Measurements from ENCODE around the gene KHDC4. TPM values are rescaled to one million over a fixed set of nuclear protein-coding genes. Genes with fewer than 3 reads are reported as not detected.

The KHDC4 gene
- total and polyA plus RNA-seq, 9 of the 15 experiments (the other 6 are each of a cell fraction or from before 2014, with no cell fraction given): 12.1 to 185 (median 65.6) TPM

GRCh38 chr1:155978973-155979429, 44.8 kb upstream of the KHDC4 start (continued):
- TF ChIP-seq FOXK1 (CRISPR knock-in tag; IDR thresholded peaks at IDR 0.05; ENCODE audit: borderline replicate concordance): no peak
- TF ChIP-seq, protein P1, sequence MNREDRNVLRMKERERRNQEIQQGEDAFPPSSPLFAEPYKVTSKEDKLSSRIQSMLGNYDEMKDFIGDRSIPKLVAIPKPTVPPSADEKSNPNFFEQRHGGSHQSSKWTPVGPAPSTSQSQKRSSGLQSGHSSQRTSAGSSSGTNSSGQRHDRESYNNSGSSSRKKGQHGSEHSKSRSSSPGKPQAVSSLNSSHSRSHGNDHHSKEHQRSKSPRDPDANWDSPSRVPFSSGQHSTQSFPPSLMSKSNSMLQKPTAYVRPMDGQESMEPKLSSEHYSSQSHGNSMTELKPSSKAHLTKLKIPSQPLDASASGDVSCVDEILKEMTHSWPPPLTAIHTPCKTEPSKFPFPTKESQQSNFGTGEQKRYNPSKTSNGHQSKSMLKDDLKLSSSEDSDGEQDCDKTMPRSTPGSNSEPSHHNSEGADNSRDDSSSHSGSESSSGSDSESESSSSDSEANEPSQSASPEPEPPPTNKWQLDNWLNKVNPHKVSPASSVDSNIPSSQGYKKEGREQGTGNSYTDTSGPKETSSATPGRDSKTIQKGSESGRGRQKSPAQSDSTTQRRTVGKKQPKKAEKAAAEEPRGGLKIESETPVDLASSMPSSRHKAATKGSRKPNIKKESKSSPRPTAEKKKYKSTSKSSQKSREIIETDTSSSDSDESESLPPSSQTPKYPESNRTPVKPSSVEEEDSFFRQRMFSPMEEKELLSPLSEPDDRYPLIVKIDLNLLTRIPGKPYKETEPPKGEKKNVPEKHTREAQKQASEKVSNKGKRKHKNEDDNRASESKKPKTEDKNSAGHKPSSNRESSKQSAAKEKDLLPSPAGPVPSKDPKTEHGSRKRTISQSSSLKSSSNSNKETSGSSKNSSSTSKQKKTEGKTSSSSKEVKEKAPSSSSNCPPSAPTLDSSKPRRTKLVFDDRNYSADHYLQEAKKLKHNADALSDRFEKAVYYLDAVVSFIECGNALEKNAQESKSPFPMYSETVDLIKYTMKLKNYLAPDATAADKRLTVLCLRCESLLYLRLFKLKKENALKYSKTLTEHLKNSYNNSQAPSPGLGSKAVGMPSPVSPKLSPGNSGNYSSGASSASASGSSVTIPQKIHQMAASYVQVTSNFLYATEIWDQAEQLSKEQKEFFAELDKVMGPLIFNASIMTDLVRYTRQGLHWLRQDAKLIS (CRISPR knock-in tag; IDR thresholded peaks at IDR 0.05): 0 out of 2 replicates have a peak, but pooled peaks have one; percentile 14
- TF ChIP-seq, protein P2, sequence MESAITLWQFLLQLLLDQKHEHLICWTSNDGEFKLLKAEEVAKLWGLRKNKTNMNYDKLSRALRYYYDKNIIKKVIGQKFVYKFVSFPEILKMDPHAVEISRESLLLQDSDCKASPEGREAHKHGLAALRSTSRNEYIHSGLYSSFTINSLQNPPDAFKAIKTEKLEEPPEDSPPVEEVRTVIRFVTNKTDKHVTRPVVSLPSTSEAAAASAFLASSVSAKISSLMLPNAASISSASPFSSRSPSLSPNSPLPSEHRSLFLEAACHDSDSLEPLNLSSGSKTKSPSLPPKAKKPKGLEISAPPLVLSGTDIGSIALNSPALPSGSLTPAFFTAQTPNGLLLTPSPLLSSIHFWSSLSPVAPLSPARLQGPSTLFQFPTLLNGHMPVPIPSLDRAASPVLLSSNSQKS (CRISPR knock-in tag; IDR thresholded peaks at IDR 0.05): no peak
- TF ChIP-seq, protein P3, sequence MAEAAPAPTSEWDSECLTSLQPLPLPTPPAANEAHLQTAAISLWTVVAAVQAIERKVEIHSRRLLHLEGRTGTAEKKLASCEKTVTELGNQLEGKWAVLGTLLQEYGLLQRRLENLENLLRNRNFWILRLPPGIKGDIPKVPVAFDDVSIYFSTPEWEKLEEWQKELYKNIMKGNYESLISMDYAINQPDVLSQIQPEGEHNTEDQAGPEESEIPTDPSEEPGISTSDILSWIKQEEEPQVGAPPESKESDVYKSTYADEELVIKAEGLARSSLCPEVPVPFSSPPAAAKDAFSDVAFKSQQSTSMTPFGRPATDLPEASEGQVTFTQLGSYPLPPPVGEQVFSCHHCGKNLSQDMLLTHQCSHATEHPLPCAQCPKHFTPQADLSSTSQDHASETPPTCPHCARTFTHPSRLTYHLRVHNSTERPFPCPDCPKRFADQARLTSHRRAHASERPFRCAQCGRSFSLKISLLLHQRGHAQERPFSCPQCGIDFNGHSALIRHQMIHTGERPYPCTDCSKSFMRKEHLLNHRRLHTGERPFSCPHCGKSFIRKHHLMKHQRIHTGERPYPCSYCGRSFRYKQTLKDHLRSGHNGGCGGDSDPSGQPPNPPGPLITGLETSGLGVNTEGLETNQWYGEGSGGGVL (CRISPR knock-in tag; IDR thresholded peaks at IDR 0.05): no peak
- TF ChIP-seq NRF1 (conservative IDR thresholded peaks at IDR 0.05 in 1 of 2, IDR thresholded peaks at IDR 0.05 in 1 of 2): no peak
- TF ChIP-seq ZNF561 (CRISPR knock-in tag; conservative IDR thresholded peaks at IDR 0.05): no peak
- no peak for TF ChIP-seq CSDE1 (IDR thresholded peaks at IDR 0.05)
- no peak for TF ChIP-seq CBX3 (IDR thresholded peaks at IDR 0.05; ENCODE audit: borderline replicate concordance in 1 of 2, low read length in 2 of 2)
- TF ChIP-seq BACH1 (tag; IDR thresholded peaks at IDR 0.05): no peak
- no peak for TF ChIP-seq CEBPG (CRISPR knock-in tag; IDR thresholded peaks at IDR 0.05)
- TF ChIP-seq CEBPG (tag; conservative IDR thresholded peaks at IDR 0.05 in 1 of 2, IDR thresholded peaks at IDR 0.05 in 1 of 2): no peak
- no peak for TF ChIP-seq SMAD1 (IDR thresholded peaks at IDR 0.05; ENCODE audit: low read depth, low read length, partially characterized antibody)
- 0 out of 2 replicates have a peak, but pooled peaks have one; percentile 2 for TF ChIP-seq ELF4 (CRISPR knock-in tag; IDR thresholded peaks at IDR 0.05)
- TF ChIP-seq, protein P4, sequence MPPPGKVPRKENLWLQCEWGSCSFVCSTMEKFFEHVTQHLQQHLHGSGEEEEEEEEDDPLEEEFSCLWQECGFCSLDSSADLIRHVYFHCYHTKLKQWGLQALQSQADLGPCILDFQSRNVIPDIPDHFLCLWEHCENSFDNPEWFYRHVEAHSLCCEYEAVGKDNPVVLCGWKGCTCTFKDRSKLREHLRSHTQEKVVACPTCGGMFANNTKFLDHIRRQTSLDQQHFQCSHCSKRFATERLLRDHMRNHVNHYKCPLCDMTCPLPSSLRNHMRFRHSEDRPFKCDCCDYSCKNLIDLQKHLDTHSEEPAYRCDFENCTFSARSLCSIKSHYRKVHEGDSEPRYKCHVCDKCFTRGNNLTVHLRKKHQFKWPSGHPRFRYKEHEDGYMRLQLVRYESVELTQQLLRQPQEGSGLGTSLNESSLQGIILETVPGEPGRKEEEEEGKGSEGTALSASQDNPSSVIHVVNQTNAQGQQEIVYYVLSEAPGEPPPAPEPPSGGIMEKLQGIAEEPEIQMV (tag; conservative IDR thresholded peaks at IDR 0.05; ENCODE audit: low read depth): no peak
- TF ChIP-seq USF2 (CRISPR knock-in tag; IDR thresholded peaks at IDR 0.05): no peak
- TF ChIP-seq HSF4 (CRISPR knock-in tag; IDR thresholded peaks at IDR 0.05; ENCODE audit: borderline replicate concordance): no peak
- no peak for TF ChIP-seq MAFG (tag; conservative IDR thresholded peaks at IDR 0.05)
- no peak for TF ChIP-seq ZNF551 (CRISPR knock-in tag; IDR thresholded peaks at IDR 0.05)

Data from K562 (cell line).